ENCODE measurements around the gene C1orf87.
"Not testable (repeated sequence)": the region's sequence is repeated elsewhere in the genome, so short reads cannot be mapped to it uniquely, and the experiment has no call there.

The C1orf87 gene

GRCh38 chr1:59994302-59995198, 79.0 kb downstream of the C1orf87 start:
- DNase-seq (ENCODE audit: low read depth in 2 of 2), result no peak

- DNase-seq (ENCODE audit: low read depth in 2 of 2), result no peak
Measured at GRCh38 chr1:59992040-59992820, 81.3 kb downstream of the C1orf87 start.

GRCh38 chr1:59990470-59990869, 83.1 kb downstream of the C1orf87 start:
- no peak for DNase-seq (ENCODE audit: low read depth in 2 of 2)

GRCh38 chr1:59986516-59987310, 86.9 kb downstream of the C1orf87 start:
- no peak for DNase-seq (ENCODE audit: low read depth in 2 of 2)

- no peak for DNase-seq (ENCODE audit: low read depth in 2 of 2)
Measured at GRCh38 chr1:59985911-59986515, 87.6 kb downstream of the C1orf87 start.

- no peak for DNase-seq (ENCODE audit: low read depth in 2 of 2)
Measured at GRCh38 chr1:59979666-59980065, 93.9 kb downstream of the C1orf87 start.

- DNase-seq (ENCODE audit: low read depth in 2 of 2), result no peak
Measured at GRCh38 chr1:59978511-59978910, 95.1 kb downstream of the C1orf87 start.

- no peak for DNase-seq (ENCODE audit: low read depth in 2 of 2)
Measured at GRCh38 chr1:59978026-59978425, 95.5 kb downstream of the C1orf87 start.

- no peak for DNase-seq (ENCODE audit: low read depth in 2 of 2)
Measured at GRCh38 chr1:59977075-59977410, 96.5 kb downstream of the C1orf87 start.

- peak in 1 of 2 donors; percentile 13 for DNase-seq (ENCODE audit: low read depth in 2 of 2)
Measured at GRCh38 chr1:59976194-59977074, 97.1 kb downstream of the C1orf87 start.

GRCh38 chr1:59973719-59974118, 99.9 kb downstream of the C1orf87 start:
- DNase-seq (ENCODE audit: low read depth in 2 of 2), result no peak

- no peak for DNase-seq (ENCODE audit: low read depth in 2 of 2)
Measured at GRCh38 chr1:59972216-59972927, 101.2 kb downstream of the C1orf87 start.

- peak; percentile 9 to 10 for DNase-seq (ENCODE audit: low read depth in 2 of 2)
Measured at GRCh38 chr1:59971464-59971911, 102.1 kb downstream of the C1orf87 start.

GRCh38 chr1:59969542-59970175, 103.9 kb downstream of the C1orf87 start:
- not testable (repeated sequence) for DNase-seq (ENCODE audit: low read depth in 2 of 2)

GRCh38 chr1:59968746-59969145, 104.8 kb downstream of the C1orf87 start:
- not testable (repeated sequence) for DNase-seq (ENCODE audit: low read depth in 2 of 2)

- no peak for DNase-seq (ENCODE audit: low read depth in 2 of 2)
Measured at GRCh38 chr1:59967780-59968179, 105.8 kb downstream of the C1orf87 start.

GRCh38 chr1:59967141-59967697, 106.4 kb downstream of the C1orf87 start:
- no peak for DNase-seq (ENCODE audit: low read depth in 2 of 2)

- DNase-seq (ENCODE audit: low read depth in 2 of 2), result no peak
Measured at GRCh38 chr1:59952065-59952464, 121.5 kb downstream of the C1orf87 start.

- no peak for DNase-seq (ENCODE audit: low read depth in 2 of 2)
Measured at GRCh38 chr1:59949648-59950047, 123.9 kb downstream of the C1orf87 start.

All from stimulated activated CD8-positive, alpha-beta memory T cell treated with anti-CD3 and anti-CD28 coated beads, Interleukin-7, amount 100 ng/mL, for 1 hour (primary cell).